Right lobe of liver (tissue), 6 donors: ENCODE results near the gene CCNT1. TPM values are rescaled to one million over a fixed set of nuclear protein-coding genes. Genes with fewer than 3 reads are reported as not detected.

Source experiments
- ATAC-seq, 4 donors: fragments of 200-7000 bp; cut with Tn5 transposase; one replicate each; pipeline ENCODE4 v1.9.1; 2020; ENCODE audit warnings: mild to moderate bottlenecking in 4 of 4, moderate library complexity in 4 of 4
- DNase-seq, 3 donors: peaks; one replicate each; pipeline ENCODE4 v3.0.0-alpha.2; 2020
- H3K27ac ChIP-seq, 3 donors: fragments of 200-600 bp; one replicate each; pipeline ENCODE4 v1.8.0; 2022
- H3K27me3 ChIP-seq, 2 donors: fragments of 200-600 bp; one replicate each; pipeline ENCODE4 v1.8.0; 2022
- H3K36me3 ChIP-seq, 4 donors: fragments of 200-600 bp; sonication (generic) in 1 of 4; one replicate each; pipeline versions ENCODE4 v1.5.1 to v1.8.0; 2017 to 2022; ENCODE audit warnings: control low read depth in 1 of 4
- H3K4me1 ChIP-seq, 4 donors: fragments of 200-600 bp; sonication (generic) in 1 of 4; one replicate each; pipeline versions ENCODE4 v1.5.1 to v1.8.0; 2017 to 2022; ENCODE audit warnings: control low read depth in 1 of 4
- H3K4me3 ChIP-seq, 3 donors: fragments of 200-600 bp; one replicate each; pipeline ENCODE4 v1.8.0; 2022
- H3K9me3 ChIP-seq, 4 donors: fragments of 200-600 bp; sonication (generic) in 1 of 4; one replicate each; pipeline versions ENCODE4 v1.5.1 to v1.8.0; 2017 to 2022; ENCODE audit warnings: control low read depth in 1 of 4
- CTCF ChIP-seq, 4 donors: fragments of 200-600 bp in 3 of 4; fragments of 450-650 bp in 1 of 4; IDR thresholded peaks; one replicate each; pipeline versions ENCODE4 v1.5.1 to v1.8.0; 2016 to 2022; ENCODE audit warnings: antibody characterized with exemption in 4 of 4, mild to moderate bottlenecking in 2 of 4
- POLR2A ChIP-seq: fragments of 450-650 bp; IDR thresholded peaks from one replicate; pipeline ENCODE4 v1.6.1; 2017; ENCODE audit warnings: antibody characterized with exemption, mild to moderate bottlenecking
- WGBS: methylation state at CpG from one replicate; pipeline ENCODE4 v1.1.6; 2018; ENCODE audit warnings: low coverage, low lambda C conversion rate; ENCODE audit not compliant: insufficient coverage; ENCODE audit errors: missing lambda C conversion rate; 5-methylcytosine and 5-hydroxymethylcytosine counted together
- intact Hi-C, 2 donors: fragments of 100-400 bp; cut with DNase I; formaldehyde crosslinking; loops; one replicate each; pipeline versions ENCODE4 v1.11.2 to v1.14.1; 2022
- total RNA-seq, 6 experiments: library from RNA; depleted of rRNA in 2 of 6; stranded (reverse); fragments of >200 nt in 2 of 6; fragmentation: NEBNext Ultra II Directional in 3 of 6; extraction: Animal tissue kit (Norgen Biotek cat#: 25700) in 3 of 6; gene quantifications; one replicate each; pipeline versions ENCODE4 v1.1.0 to v1.2.4, GENCODE V29; 2016 to 2023
- donor health status: DM: no; HTN: yes; CAD: no.
- donor health status: DM: no; HTN: no; CAD: no.
- donor health status: DM: no; HTN: no; CAD: no.
- donor health status: DM: no; HTN: yes; CAD: no.
- donor health status: DM: no; HTN: yes; CAD: no.

CCNT1 gene
- total RNA-seq, 6 experiments from 2014 or later, result 10.7 to 18.9 (median 13.9) TPM

GRCh38 chr12:48688836-48689235, 27.7 kb downstream of the CCNT1 start:
- H3K27me3 ChIP-seq, result no peaks in the 10 kb centered on the region
- no peak overlapping the region for H3K4me3 ChIP-seq
- H3K9me3 ChIP-seq, result no peaks in the 10 kb centered on the region
- H3K27ac ChIP-seq, result no peak overlapping the region
- ATAC-seq, result no peak
- WGBS, result 45% methylated on average over 1 of the region's 1 CpG
- intact Hi-C loops, result no loop called here
- H3K36me3 ChIP-seq, result peaks cover 0 to 22% (median 16%) of the 10 kb centered on the region in 4 donors
- no peaks in the 10 kb centered on the region for H3K4me1 ChIP-seq
- TF ChIP-seq POLR2A, result no peak
- no peak for DNase-seq

- Histone ChIP-seq H3K27ac (no peak overlapping the region), H3K4me3 (no peak overlapping the region), H3K4me1 (no peaks in the 10 kb centered on the region), H3K27me3 (no peaks in the 10 kb centered on the region), H3K9me3 (no peaks in the 10 kb centered on the region), H3K36me3 (peaks cover 0 to 9% (median 6%) of the 10 kb centered on the region in 4 donors)
- 83% methylated on average over 4 of the region's 4 CpGs for WGBS
- intact Hi-C loops, result no loop called here
- DNase-seq, result no peak
- no peak for ATAC-seq
- TF ChIP-seq CTCF (IDR thresholded peaks at IDR 0.05), result no peak
- TF ChIP-seq POLR2A, result no peak
These were observed 28.9 kb downstream of the CCNT1 start for GRCh38 chr12:48687592-48687991.

DNA sequence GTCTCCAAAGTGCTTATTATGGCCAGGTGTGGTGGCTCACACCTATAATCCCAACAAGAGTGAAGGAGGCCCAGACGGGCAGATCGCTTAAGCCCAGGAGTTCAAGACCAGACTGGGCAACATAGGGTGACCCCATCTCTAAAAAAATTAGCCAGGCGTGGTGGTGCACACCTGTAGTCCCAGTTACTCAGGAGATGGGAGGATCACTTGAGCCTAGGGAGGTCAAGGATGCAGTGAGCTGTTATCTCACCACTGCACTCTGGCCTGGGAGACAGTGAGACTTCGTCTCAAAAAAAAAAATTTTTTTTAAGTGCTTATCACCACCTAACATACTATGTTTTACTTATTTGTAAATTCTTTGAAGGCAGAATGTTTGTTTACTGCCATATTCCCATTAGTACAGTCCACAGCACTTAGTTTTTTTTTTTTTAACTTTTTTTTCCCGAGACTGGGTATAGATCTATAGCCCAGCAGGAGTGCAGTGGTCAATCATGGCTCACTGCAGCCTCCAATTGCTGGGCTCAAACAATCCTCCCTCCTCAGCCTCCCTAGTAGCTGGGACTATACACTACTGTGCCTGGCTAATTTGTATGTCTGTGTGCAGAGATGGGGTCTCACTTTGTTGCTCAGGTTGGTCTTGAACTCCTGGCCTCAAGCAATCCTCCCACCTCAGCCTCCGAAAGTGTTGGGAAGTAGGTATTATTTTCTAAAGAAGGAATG, 29.7 kb downstream of the CCNT1 start:
- Histone ChIP-seq H3K27ac (no peak overlapping the region), H3K4me1 (no peaks in the 10 kb centered on the region), H3K36me3 (peaks cover 0 to 8% (median 5%) of the 10 kb centered on the region in 4 donors)

DNA sequence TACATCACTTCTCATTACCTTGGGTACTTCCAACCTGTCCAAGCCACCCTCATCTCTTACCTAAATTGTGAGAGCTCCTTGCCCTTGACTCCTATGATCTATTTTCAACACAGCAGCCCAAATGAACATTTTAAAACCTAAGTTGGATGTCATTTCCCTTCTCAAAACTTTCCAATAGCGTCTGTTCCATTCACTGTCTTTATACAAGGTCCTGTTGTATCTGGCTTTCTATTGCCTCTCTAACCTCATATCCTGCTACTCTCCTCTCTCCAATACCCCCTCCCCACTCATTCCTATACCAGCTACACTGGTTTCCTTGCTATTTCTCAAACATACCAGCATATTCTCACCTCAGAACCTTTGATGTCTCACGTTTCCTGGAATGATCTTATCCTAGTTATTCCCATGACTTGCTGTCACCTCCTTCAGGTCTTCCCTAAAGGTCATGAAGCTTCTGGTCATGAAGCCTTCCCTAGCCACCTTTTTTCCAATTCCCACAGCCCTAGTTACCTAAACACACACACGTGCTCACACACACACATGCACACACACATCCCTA, 30.4 kb downstream of the CCNT1 start:
- 49% methylated on average over 3 of the region's 3 CpGs for WGBS
- peaks cover 0 to 8% (median 5%) of the 10 kb centered on the region in 4 donors for H3K36me3 ChIP-seq
- ATAC-seq (no peak), DNase-seq (no peak)
- intact Hi-C loops, result no loop called here
- peaks cover 0 to 1% (median 0%) of the 10 kb centered on the region in 4 donors for H3K4me1 ChIP-seq
- no peaks in the 10 kb centered on the region for H3K9me3 ChIP-seq
- no peak overlapping the region for H3K4me3 ChIP-seq
- H3K27me3 ChIP-seq, result no peaks in the 10 kb centered on the region
- no peak for TF ChIP-seq CTCF (IDR thresholded peaks at IDR 0.05)
- no peak for TF ChIP-seq POLR2A
- no peak overlapping the region for H3K27ac ChIP-seq

More for the DNA sequence above, 29.7 kb downstream of the CCNT1 start:
- Histone ChIP-seq H3K27me3 (no peaks in the 10 kb centered on the region), H3K9me3 (no peaks in the 10 kb centered on the region), H3K4me3 (no peak overlapping the region)
- intact Hi-C loops, result no loop called here
- WGBS, result 84% methylated on average over 6 of the region's 6 CpGs
- DNase-seq (no peak), ATAC-seq (no peak)
- no peak for TF ChIP-seq CTCF (IDR thresholded peaks at IDR 0.05)
- no peak for TF ChIP-seq POLR2A

DNA sequence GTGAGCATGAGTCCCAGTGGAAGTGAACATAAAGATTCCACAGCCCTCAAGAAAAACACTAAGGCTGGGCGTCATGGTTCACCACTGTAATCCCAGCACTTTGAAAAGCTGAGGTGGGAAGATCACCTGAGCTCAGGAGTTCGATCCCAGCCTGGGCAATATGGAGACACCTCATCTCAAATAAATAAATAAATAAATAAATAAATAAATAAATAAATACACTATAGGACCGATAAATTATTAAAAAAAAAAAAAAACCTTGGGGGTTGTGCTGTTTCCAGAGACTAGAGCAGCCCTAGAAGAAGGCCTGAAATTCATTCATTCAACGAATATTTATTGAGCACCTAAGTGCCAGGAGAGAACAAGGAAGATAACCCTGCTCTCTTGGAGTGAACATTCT, 33.0 kb downstream of the CCNT1 start:
- DNase-seq (no peak), ATAC-seq (no peak)
- Histone ChIP-seq H3K4me3 (no peak overlapping the region), H3K36me3 (peaks cover 0 to 21% (median 6%) of the 10 kb centered on the region in 4 donors), H3K27me3 (no peaks in the 10 kb centered on the region), H3K4me1 (peaks cover 0 to 26% (median 7%) of the 10 kb centered on the region in 4 donors), H3K9me3 (no peaks in the 10 kb centered on the region), H3K27ac (no peak overlapping the region)
- WGBS, result 76% methylated on average over 4 of the region's 4 CpGs
- TF ChIP-seq CTCF (IDR thresholded peaks at IDR 0.05) (no peak), POLR2A (no peak)
- intact Hi-C loops, result no loop called here
